ENCODE data around the gene BDH1. TPM values are rescaled to one million over a fixed set of nuclear protein-coding genes. Genes with fewer than 3 reads are reported as not detected.
A peak's percentile ranks its signal among the peaks of the same experiment; 100 is the strongest.

The BDH1 gene
- total and polyA plus RNA-seq, 2 experiments from 2014 or later = 61.8 to 62.9 TPM

GRCh38 chr3:197468866-197469382 lies 86.8 kb downstream of the BDH1 start:
- no peaks in the 10 kb centered on the region for H3K27me3 ChIP-seq
- DNase-seq (ENCODE audit: low spot score) = peak; percentile 71
- peak overlapping the region; percentile 65 for H3K27ac ChIP-seq

GRCh38 chr3:197468167-197468566 lies 87.6 kb downstream of the BDH1 start:
- H3K4me3 ChIP-seq = no peak overlapping the region
- H3K27ac ChIP-seq = peak overlapping the region; percentile 58
- peaks cover 37% of the 10 kb centered on the region for H3K4me1 ChIP-seq (ENCODE audit: insufficient read depth)
- WGBS (ENCODE audit: low lambda C conversion rate, missing lambda C conversion rate) = 84% methylated on average over 7 of the region's 7 CpGs
- H3K79me2 ChIP-seq = no peaks in the 10 kb centered on the region
- no peaks in the 10 kb centered on the region for H4K20me1 ChIP-seq (ENCODE audit: insufficient read depth, poor library complexity, severe bottlenecking)
- TF ChIP-seq CTCF (IDR thresholded peaks at IDR 0.05; ENCODE audit: poor library complexity) = no peak
- no peak for TF ChIP-seq EZH2phosphoT487 (IDR thresholded peaks at IDR 0.05; ENCODE audit: low read depth, severe bottlenecking, unreplicated experiment)
- no peak for TF ChIP-seq EZH2 (IDR thresholded peaks at IDR 0.05; ENCODE audit: borderline replicate concordance)
- no peak overlapping the region for H3K4me2 ChIP-seq
- no peaks in the 10 kb centered on the region for H3K9me2 ChIP-seq (replicated peaks; ENCODE audit: insufficient read depth)
- H3K9me3 ChIP-seq (ENCODE audit: low read depth) = no peaks in the 10 kb centered on the region
- no peak for DNase-seq (ENCODE audit: low spot score)
- no peaks in the 10 kb centered on the region for H3K27me3 ChIP-seq
- no peaks in the 10 kb centered on the region for H3K36me3 ChIP-seq (replicated peaks; ENCODE audit: insufficient read depth, low read depth)
- no peak overlapping the region for H2AFZ ChIP-seq

More at GRCh38 chr3:197468866-197469382, 86.8 kb downstream of the BDH1 start:
- Histone ChIP-seq H4K20me1 (ENCODE audit: insufficient read depth, poor library complexity, severe bottlenecking) (no peaks in the 10 kb centered on the region), H3K4me2 (peak overlapping the region; percentile 57), H2AFZ (no peak overlapping the region), H3K4me3 (no peak overlapping the region), H3K9me3 (ENCODE audit: low read depth) (no peaks in the 10 kb centered on the region), H3K4me1 (ENCODE audit: insufficient read depth) (peaks cover 37% of the 10 kb centered on the region), H3K36me3 (replicated peaks; ENCODE audit: insufficient read depth, low read depth) (no peaks in the 10 kb centered on the region), H3K9me2 (replicated peaks; ENCODE audit: insufficient read depth) (no peaks in the 10 kb centered on the region), H3K79me2 (no peaks in the 10 kb centered on the region)
- 47% methylated on average over 5 of the region's 5 CpGs for WGBS (ENCODE audit: low lambda C conversion rate, missing lambda C conversion rate)
- TF ChIP-seq EZH2phosphoT487 (IDR thresholded peaks at IDR 0.05; ENCODE audit: low read depth, severe bottlenecking, unreplicated experiment) = no peak

GRCh38 chr3:197466586-197467399 lies 89.0 kb downstream of the BDH1 start:
- H3K9me3 ChIP-seq (ENCODE audit: low read depth) = no peaks in the 10 kb centered on the region
- peak overlapping the region; percentile 58 for H3K27ac ChIP-seq
- H3K36me3 ChIP-seq (replicated peaks; ENCODE audit: insufficient read depth, low read depth) = no peaks in the 10 kb centered on the region
- no peaks in the 10 kb centered on the region for H3K79me2 ChIP-seq
- H3K4me1 ChIP-seq (ENCODE audit: insufficient read depth) = peaks cover 37% of the 10 kb centered on the region
- peak overlapping the region; percentile 71 for H3K4me2 ChIP-seq
- no peaks in the 10 kb centered on the region for H3K27me3 ChIP-seq
- peak; percentile 38 for DNase-seq (ENCODE audit: low spot score)
- peak overlapping the region; percentile 42 for H2AFZ ChIP-seq
- no peaks in the 10 kb centered on the region for H4K20me1 ChIP-seq (ENCODE audit: insufficient read depth, poor library complexity, severe bottlenecking)
- H3K9me2 ChIP-seq (replicated peaks; ENCODE audit: insufficient read depth) = no peaks in the 10 kb centered on the region
- TF ChIP-seq CTCF (IDR thresholded peaks at IDR 0.05; ENCODE audit: poor library complexity) (no peak), EZH2 (IDR thresholded peaks at IDR 0.05; ENCODE audit: borderline replicate concordance) (no peak), EZH2phosphoT487 (IDR thresholded peaks at IDR 0.05; ENCODE audit: low read depth, severe bottlenecking, unreplicated experiment) (no peak)
- no peak overlapping the region for H3K4me3 ChIP-seq
- WGBS (ENCODE audit: low lambda C conversion rate, missing lambda C conversion rate) = 32% methylated on average over 7 of the region's 7 CpGs

- no peaks in the 10 kb centered on the region for H3K9me3 ChIP-seq (ENCODE audit: low read depth)
- H2AFZ ChIP-seq = no peak overlapping the region
- no peaks in the 10 kb centered on the region for H3K79me2 ChIP-seq
- 74% methylated on average over 3 of the region's 3 CpGs for WGBS (ENCODE audit: low lambda C conversion rate, missing lambda C conversion rate)
- H3K27ac ChIP-seq = peak overlapping the region; percentile 58
- H3K4me1 ChIP-seq (ENCODE audit: insufficient read depth) = peaks cover 37% of the 10 kb centered on the region
- no peak for DNase-seq (ENCODE audit: low spot score)
- no peak for TF ChIP-seq EZH2 (IDR thresholded peaks at IDR 0.05; ENCODE audit: borderline replicate concordance)
- TF ChIP-seq EZH2phosphoT487 (IDR thresholded peaks at IDR 0.05; ENCODE audit: low read depth, severe bottlenecking, unreplicated experiment) = no peak
- no peak for TF ChIP-seq CTCF (IDR thresholded peaks at IDR 0.05; ENCODE audit: poor library complexity)
- H3K9me2 ChIP-seq (replicated peaks; ENCODE audit: insufficient read depth) = no peaks in the 10 kb centered on the region
- H3K4me3 ChIP-seq = no peak overlapping the region
- no peak overlapping the region for H3K4me2 ChIP-seq
- H3K36me3 ChIP-seq (replicated peaks; ENCODE audit: insufficient read depth, low read depth) = no peaks in the 10 kb centered on the region
- H3K27me3 ChIP-seq = no peaks in the 10 kb centered on the region
- no peaks in the 10 kb centered on the region for H4K20me1 ChIP-seq (ENCODE audit: insufficient read depth, poor library complexity, severe bottlenecking)
Observed at GRCh38 chr3:197465996-197466549, 89.7 kb downstream of the BDH1 start.

All from hepatocyte (in vitro differentiated cells).